Endothelial cell (in vitro differentiated cells): ENCODE data around the gene ABCC9. TPM values are rescaled to one million over a fixed set of nuclear protein-coding genes. Genes with fewer than 3 reads are reported as not detected.

Experiments
- DNase-seq: peaks from one replicate; pipeline ENCODE4 v3.0.0; 2021; ENCODE audit warnings: low spot score
- H3K27ac Mint-ChIP-seq: one replicate; pipeline ENCODE4 v1.8.0; 2021; ENCODE audit warnings: mixed read lengths, inconsistent platforms; ENCODE audit not compliant: unreplicated experiment
- H3K27me3 Mint-ChIP-seq: one replicate; pipeline ENCODE4 v1.8.0; 2021; ENCODE audit warnings: mild to moderate bottlenecking, moderate library complexity, mixed read lengths, inconsistent platforms; ENCODE audit not compliant: unreplicated experiment
- H3K36me3 Mint-ChIP-seq: one replicate; pipeline ENCODE4 v1.8.0; 2021; ENCODE audit warnings: mild to moderate bottlenecking, low read depth, mixed read lengths, inconsistent platforms; ENCODE audit not compliant: unreplicated experiment
- H3K4me1 Mint-ChIP-seq: one replicate; pipeline ENCODE4 v1.8.0; 2021; ENCODE audit warnings: mild to moderate bottlenecking, mixed read lengths, inconsistent platforms; ENCODE audit not compliant: unreplicated experiment
- H3K4me3 Mint-ChIP-seq: one replicate; pipeline ENCODE4 v1.8.0; 2021; ENCODE audit warnings: mild to moderate bottlenecking, mixed read lengths, inconsistent platforms; ENCODE audit not compliant: unreplicated experiment
- H3K9me3 Mint-ChIP-seq: one replicate; pipeline ENCODE4 v1.8.0; 2021; ENCODE audit warnings: mixed read lengths, inconsistent platforms; ENCODE audit not compliant: unreplicated experiment
- total RNA-seq: library from RNA; stranded (reverse); fragmentation: NEBNext Ultra II Directional; extraction: Animal tissue kit (Norgen Biotek cat#: 25700); gene quantifications from one replicate; pipeline ENCODE4 v1.2.1, GENCODE V29; 2021; ENCODE audit not compliant: unreplicated experiment
- TF ChIP-seq, protein P1 (sequence below): fragments of 200-600 bp; sonication (generic); IDR thresholded peaks from one replicate; pipeline ENCODE4 v1.5.0; 2021; ENCODE audit warnings: antibody characterized with exemption; ENCODE audit not compliant: unreplicated experiment

The ABCC9 gene
- total RNA-seq, 1 donor from 2014 or later, result 1.2 TPM

DNA sequence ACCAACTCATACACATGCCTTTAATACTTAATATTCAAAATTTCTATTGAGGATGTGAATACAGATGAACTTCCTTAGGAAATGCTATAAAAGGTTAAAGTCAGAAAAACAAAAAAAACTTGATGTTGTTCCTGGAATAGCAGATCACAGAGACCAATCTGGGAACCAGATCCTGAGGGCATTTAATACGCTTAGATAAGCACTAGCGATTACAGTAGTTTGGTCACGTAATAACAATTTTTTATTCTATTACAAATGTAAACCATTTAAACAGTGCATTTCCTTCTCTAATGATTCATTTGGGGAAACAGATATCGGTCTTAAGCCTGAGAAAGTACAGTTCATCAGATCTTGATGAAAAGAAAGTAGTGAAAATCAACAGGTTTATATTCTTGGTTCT is 30.8 kb upstream of the ABCC9 start:
- Mint-ChIP-seq H3K9me3 (no peaks in the 10 kb centered on the region), H3K27me3 (peaks cover 1% of the 10 kb centered on the region), H3K4me1 (no peaks in the 10 kb centered on the region), H3K27ac (no peak overlapping the region), H3K4me3 (no peak overlapping the region), H3K36me3 (no peaks in the 10 kb centered on the region)
- TF ChIP-seq, protein P1, sequence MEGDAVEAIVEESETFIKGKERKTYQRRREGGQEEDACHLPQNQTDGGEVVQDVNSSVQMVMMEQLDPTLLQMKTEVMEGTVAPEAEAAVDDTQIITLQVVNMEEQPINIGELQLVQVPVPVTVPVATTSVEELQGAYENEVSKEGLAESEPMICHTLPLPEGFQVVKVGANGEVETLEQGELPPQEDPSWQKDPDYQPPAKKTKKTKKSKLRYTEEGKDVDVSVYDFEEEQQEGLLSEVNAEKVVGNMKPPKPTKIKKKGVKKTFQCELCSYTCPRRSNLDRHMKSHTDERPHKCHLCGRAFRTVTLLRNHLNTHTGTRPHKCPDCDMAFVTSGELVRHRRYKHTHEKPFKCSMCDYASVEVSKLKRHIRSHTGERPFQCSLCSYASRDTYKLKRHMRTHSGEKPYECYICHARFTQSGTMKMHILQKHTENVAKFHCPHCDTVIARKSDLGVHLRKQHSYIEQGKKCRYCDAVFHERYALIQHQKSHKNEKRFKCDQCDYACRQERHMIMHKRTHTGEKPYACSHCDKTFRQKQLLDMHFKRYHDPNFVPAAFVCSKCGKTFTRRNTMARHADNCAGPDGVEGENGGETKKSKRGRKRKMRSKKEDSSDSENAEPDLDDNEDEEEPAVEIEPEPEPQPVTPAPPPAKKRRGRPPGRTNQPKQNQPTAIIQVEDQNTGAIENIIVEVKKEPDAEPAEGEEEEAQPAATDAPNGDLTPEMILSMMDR, result no peak
- DNase-seq, result no peak

DNA sequence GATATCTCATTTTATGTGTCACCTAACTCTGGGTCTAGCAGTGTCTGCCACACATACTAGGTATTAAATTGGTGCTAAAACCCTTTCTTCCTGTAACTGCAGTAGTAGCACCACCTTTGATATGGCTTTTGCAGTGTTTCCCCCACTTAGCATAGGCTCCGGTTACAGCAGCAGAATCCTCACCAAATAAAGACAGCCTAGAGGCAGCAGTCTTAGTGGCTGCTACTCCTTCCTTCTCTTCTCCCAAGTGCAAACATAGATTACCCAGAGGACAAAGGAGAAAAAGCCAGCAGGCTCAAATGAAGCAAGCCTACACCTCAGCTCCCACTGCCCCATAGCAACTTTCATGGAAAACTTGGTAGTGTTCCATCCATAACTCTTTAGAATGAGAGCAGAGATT is 30.1 kb upstream of the ABCC9 start:
- no peak for DNase-seq

DNA sequence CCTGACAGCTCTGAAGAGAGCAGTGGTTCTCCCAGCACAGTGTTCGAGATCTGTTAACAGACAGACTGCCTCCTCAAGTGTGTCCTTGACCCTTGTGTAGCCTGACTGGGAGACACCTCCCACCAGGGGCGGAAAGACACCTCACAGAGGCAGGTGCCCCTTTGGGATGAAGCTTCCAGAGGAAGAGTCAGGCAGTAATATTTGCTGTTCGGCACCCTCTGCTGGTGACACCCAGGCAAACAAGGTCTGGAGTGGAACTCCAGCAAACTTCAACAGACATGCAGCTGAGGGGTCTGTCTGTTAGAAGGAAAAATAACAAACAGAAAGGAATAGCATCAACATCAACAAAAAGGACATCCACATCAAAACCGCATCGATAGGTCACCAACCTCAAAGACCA is 21.6 kb upstream of the ABCC9 start:
- H3K4me1 Mint-ChIP-seq, result no peaks in the 10 kb centered on the region
- no peaks in the 10 kb centered on the region for H3K36me3 Mint-ChIP-seq
- no peak overlapping the region for H3K27ac Mint-ChIP-seq
- H3K9me3 Mint-ChIP-seq, result no peaks in the 10 kb centered on the region
- TF ChIP-seq, protein P1, result no peak
- no peak overlapping the region for H3K4me3 Mint-ChIP-seq
- DNase-seq, result no peak
- H3K27me3 Mint-ChIP-seq, result no peaks in the 10 kb centered on the region

More for the DNA sequence above, 30.1 kb upstream of the ABCC9 start:
- H3K27me3 Mint-ChIP-seq, result peaks cover 1% of the 10 kb centered on the region
- H3K36me3 Mint-ChIP-seq, result no peaks in the 10 kb centered on the region
- no peak overlapping the region for H3K4me3 Mint-ChIP-seq
- TF ChIP-seq, protein P1, result no peak
- no peak overlapping the region for H3K27ac Mint-ChIP-seq
- no peaks in the 10 kb centered on the region for H3K9me3 Mint-ChIP-seq
- no peaks in the 10 kb centered on the region for H3K4me1 Mint-ChIP-seq

DNA sequence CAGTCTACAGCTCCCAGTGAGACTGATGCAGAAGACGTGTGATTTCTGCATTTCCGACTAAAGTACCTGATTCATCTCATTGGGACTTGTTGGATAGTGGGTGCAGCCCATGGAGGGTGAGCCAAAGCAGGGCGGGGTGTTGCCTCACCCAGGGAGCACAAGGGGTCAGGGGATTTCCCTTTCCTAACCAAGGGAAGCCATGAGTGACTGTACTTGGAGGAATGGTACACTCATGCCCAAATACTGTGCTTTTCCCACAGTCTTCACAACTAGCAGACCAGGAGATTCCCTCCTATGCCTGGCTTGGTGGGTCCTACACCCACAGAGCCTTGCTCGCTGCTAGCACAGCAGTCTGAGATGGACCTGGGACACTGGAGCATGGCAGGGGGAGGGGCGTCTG is 21.0 kb upstream of the ABCC9 start:
- H3K36me3 Mint-ChIP-seq, result no peaks in the 10 kb centered on the region
- DNase-seq, result no peak
- no peaks in the 10 kb centered on the region for H3K9me3 Mint-ChIP-seq
- TF ChIP-seq, protein P1, result no peak
- H3K4me3 Mint-ChIP-seq, result no peak overlapping the region
- H3K4me1 Mint-ChIP-seq, result no peaks in the 10 kb centered on the region
- no peak overlapping the region for H3K27ac Mint-ChIP-seq
- no peaks in the 10 kb centered on the region for H3K27me3 Mint-ChIP-seq

DNA sequence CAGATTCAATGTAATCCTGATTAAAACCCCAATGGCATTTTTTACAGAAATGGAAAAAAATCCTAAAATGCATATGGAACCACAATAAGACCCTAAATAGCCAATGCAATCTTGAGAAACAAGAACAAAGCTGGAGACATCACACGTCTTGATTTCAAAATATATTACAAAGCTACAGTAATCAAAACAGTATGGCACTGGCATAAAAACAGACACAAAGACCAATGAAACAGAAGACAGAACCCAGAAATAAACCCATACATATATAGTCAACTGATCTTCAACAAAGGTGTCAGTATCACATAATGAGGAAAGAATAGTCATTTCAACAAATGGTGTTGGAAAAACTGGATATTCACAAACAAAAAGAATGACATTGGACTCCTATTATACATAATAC is 9.4 kb upstream of the ABCC9 start:
- peaks cover 2% of the 10 kb centered on the region for H3K27me3 Mint-ChIP-seq
- TF ChIP-seq, protein P1, result no peak
- no peaks in the 10 kb centered on the region for H3K9me3 Mint-ChIP-seq
- no peak overlapping the region for H3K4me3 Mint-ChIP-seq
- H3K27ac Mint-ChIP-seq, result no peak overlapping the region
- H3K4me1 Mint-ChIP-seq, result no peaks in the 10 kb centered on the region
- no peak for DNase-seq
- H3K36me3 Mint-ChIP-seq, result no peaks in the 10 kb centered on the region
